Measurements from ENCODE around the gene LY6G6D. TPM values are rescaled to one million over a fixed set of nuclear protein-coding genes. Genes with fewer than 3 reads are reported as not detected.

LY6G6D gene
- total RNA-seq, 2 experiments from 2014 or later, result not detected

Small RNA genes within 50 kb of the gene (microRNA-seq; reads per million reads assigned to microRNA genes)
- not detected for gene MIR4646

Other genes starting within 250 kb of the LY6G6D start
- gene MICB, start 217.2 kb upstream of the LY6G6D start, total RNA-seq, result 10 to 100 TPM; 44.1 to 63.8 TPM
- not detected for gene MCCD1, start 186.4 kb upstream of the LY6G6D start, total RNA-seq
- 100 to 1,000 TPM; 495 to 503 TPM for gene DDX39B, start 173.3 kb upstream of the LY6G6D start, total RNA-seq
- gene ATP6V1G2, start 168.7 kb upstream of the LY6G6D start, total RNA-seq, result 1 to 10 TPM; 1.0 to 3.8 TPM
- 10 to 100 TPM; 13.6 to 16.2 TPM for gene NFKBIL1, start 167.7 kb upstream of the LY6G6D start, total RNA-seq
- 10 to 100 TPM; 21.8 to 70.0 TPM for gene LTA, start 143.1 kb upstream of the LY6G6D start, total RNA-seq
- gene TNF, start 139.8 kb upstream of the LY6G6D start, total RNA-seq, result 10 to 100 TPM; 58.8 to 65.1 TPM
- gene LTB, start 132.9 kb upstream of the LY6G6D start, total RNA-seq, result 100 to 1,000 TPM; 608 to 839 TPM
- gene LST1, start 129.1 kb upstream of the LY6G6D start, total RNA-seq, result 100 to 1,000 TPM in 1 of 2 experiments, 10 to 100 TPM in 1; 71.6 to 109 TPM
- gene NCR3, start 122.3 kb upstream of the LY6G6D start, total RNA-seq, result 100 to 1,000 TPM; 137 to 152 TPM
- gene AIF1, start 100.1 kb upstream of the LY6G6D start, total RNA-seq, result 10 to 100 TPM; 47.4 to 63.4 TPM
- 100 to 1,000 TPM; 265 to 286 TPM for gene PRRC2A, start 94.6 kb upstream of the LY6G6D start, total RNA-seq
- gene BAG6, start 62.7 kb upstream of the LY6G6D start, total RNA-seq, result 100 to 1,000 TPM; 243 to 245 TPM
- 1 to 10 TPM; 1.9 to 3.7 TPM for gene APOM, start 59.5 kb upstream of the LY6G6D start, total RNA-seq
- 10 to 100 TPM; 24.7 to 27.2 TPM for gene C6orf47, start 54.6 kb upstream of the LY6G6D start, total RNA-seq
- gene GPANK1, start 50.4 kb upstream of the LY6G6D start, total RNA-seq, result 10 to 100 TPM; 34.9 to 41.6 TPM
- gene CSNK2B, start 49.3 kb upstream of the LY6G6D start, total RNA-seq, result 100 to 1,000 TPM; 206 to 236 TPM
- 10 to 100 TPM; 16.1 to 25.0 TPM for gene LY6G5B, start 45.4 kb upstream of the LY6G6D start, total RNA-seq
- gene LY6G5C, start 34.3 kb upstream of the LY6G6D start, total RNA-seq, result 1 to 10 TPM; 2.6 to 3.8 TPM
- gene ABHD16A, start 12.0 kb upstream of the LY6G6D start, total RNA-seq, result 10 to 100 TPM; 49.0 to 56.7 TPM
- gene LY6G6F, start 8.5 kb upstream of the LY6G6D start, total RNA-seq, result not detected
- not detected for gene LY6G6C, start 6.4 kb downstream of the LY6G6D start, total RNA-seq
- gene MPIG6B, start 8.0 kb downstream of the LY6G6D start, total RNA-seq, result under 1 TPM; 0.20 to 0.33 TPM
- gene DDAH2, start 14.0 kb downstream of the LY6G6D start, total RNA-seq, result 10 to 100 TPM; 13.6 to 23.4 TPM
- 100 to 1,000 TPM; 544 to 561 TPM for gene CLIC1, start 21.2 kb downstream of the LY6G6D start, total RNA-seq
- 100 to 1,000 TPM in 1 of 2 experiments, 10 to 100 TPM in 1; 75.6 to 109 TPM for gene MSH5, start 24.7 kb downstream of the LY6G6D start, total RNA-seq
- gene SAPCD1, start 47.3 kb downstream of the LY6G6D start, total RNA-seq, result 10 to 100 TPM; 12.8 to 19.2 TPM
- 1 to 10 TPM; 5.7 to 6.4 TPM for gene VWA7, start 62.0 kb downstream of the LY6G6D start, total RNA-seq
- 100 to 1,000 TPM; 107 to 140 TPM for gene VARS1, start 80.4 kb downstream of the LY6G6D start, total RNA-seq
- 100 to 1,000 TPM; 124 to 129 TPM for gene LSM2, start 91.6 kb downstream of the LY6G6D start, total RNA-seq
- 1 to 10 TPM; 2.9 to 3.1 TPM for gene HSPA1L, start 99.9 kb downstream of the LY6G6D start, total RNA-seq
- 100 to 1,000 TPM; 124 to 137 TPM for gene HSPA1A, start 100.2 kb downstream of the LY6G6D start, total RNA-seq
- 10 to 100 TPM; 64.6 to 71.6 TPM for gene HSPA1B, start 112.4 kb downstream of the LY6G6D start, total RNA-seq
- 10 to 100 TPM; 13.0 to 21.5 TPM for gene NEU1, start 147.5 kb downstream of the LY6G6D start, total RNA-seq
- gene SLC44A4, start 163.6 kb downstream of the LY6G6D start, total RNA-seq, result not detected
- 10 to 100 TPM; 78.7 to 79.0 TPM for gene EHMT2, start 182.3 kb downstream of the LY6G6D start, total RNA-seq
- gene ZBTB12, start 186.7 kb downstream of the LY6G6D start, total RNA-seq, result 1 to 10 TPM; 1.5 to 3.3 TPM
- gene C2, start 212.4 kb downstream of the LY6G6D start, total RNA-seq, result under 1 TPM; 0.61 to 0.80 TPM
- under 1 TPM in 1 of 2 experiments, not detected in 1; 0.12 TPM for gene CFB, start 230.7 kb downstream of the LY6G6D start, total RNA-seq
- 10 to 100 TPM; 75.7 to 79.7 TPM for gene NELFE, start 243.6 kb downstream of the LY6G6D start, total RNA-seq
- 10 to 100 TPM; 88.2 to 93.2 TPM for gene SKIC2, start 243.8 kb downstream of the LY6G6D start, total RNA-seq